OCI-LY3 (cell line): ENCODE data around the gene PRR9.

Experiments used
- CTCF ChIP-seq: fragments of 200-600, 300-600 bp; sonication (generic); IDR thresholded peaks from 2 replicates; pipeline ENCODE4 v1.5.1; 2014; ENCODE audit warnings: antibody characterized with exemption, low read length, low read depth
- EZH2phosphoT487 ChIP-seq: fragments of 200-600 bp; shearing (Covaris generic); IDR thresholded peaks from 2 replicates; pipeline ENCODE4 v1.6.1; 2018; ENCODE audit warnings: antibody characterized with exemption, mixed run types, low read depth

- TF ChIP-seq CTCF (no peak), EZH2phosphoT487 (no peak)
Measured at GRCh38 chr1:153246825-153247224, 29.4 kb downstream of the PRR9 start.
